ENCODE measurements around the gene STARD13. TPM values are rescaled to one million over a fixed set of nuclear protein-coding genes. Genes with fewer than 3 reads are reported as not detected.

The STARD13 gene
- total and polyA plus RNA-seq, 4 donors = 2.7 to 15.3 (median 5.7) TPM

- Histone ChIP-seq H3K36me3 (ENCODE audit: control insufficient read depth in 4 of 4, insufficient read depth in 3 of 4, low read depth in 1 of 4, low read length in 3 of 4) (no peaks in the 10 kb centered on the region), H3K27ac (ENCODE audit: low read depth in 1 of 2, low read length in 2 of 2) (peak overlapping the region; percentile 72 to 90), H3K4me1 (ENCODE audit: control insufficient read depth in 4 of 4, insufficient read depth in 4 of 4, low read length in 3 of 4) (peaks cover 10 to 47% (median 34%) of the 10 kb centered on the region in 4 donors), H3K4me3 (ENCODE audit: low read depth in 1 of 3, low read length in 3 of 3) (no peak overlapping the region), H3K27me3 (ENCODE audit: control insufficient read depth in 4 of 4, insufficient read depth in 4 of 4, low read length in 3 of 4) (no peaks in the 10 kb centered on the region), H3K9me3 (ENCODE audit: control insufficient read depth in 4 of 4, low read length in 3 of 4) (no peaks in the 10 kb centered on the region), H3K9ac (ENCODE audit: low read depth in 1 of 2, low read length in 2 of 2) (no peak overlapping the region)
- TF ChIP-seq HNF4A (conservative IDR thresholded peaks at IDR 0.05) (no peak), ZBTB33 (IDR thresholded peaks at IDR 0.05) (no peak), CTCF (IDR thresholded peaks at IDR 0.05; ENCODE audit: low read depth, low read length, missing input control) (no peak), REST (IDR thresholded peaks at IDR 0.05) (no peak), FOXA2 (IDR thresholded peaks at IDR 0.05) (no peak), MAX (IDR thresholded peaks at IDR 0.05) (no peak), ATF3 (IDR thresholded peaks at IDR 0.05) (no peak), YY1 (IDR thresholded peaks at IDR 0.05) (no peak), RAD21 (IDR thresholded peaks at IDR 0.05) (no peak), HNF4G (IDR thresholded peaks at IDR 0.05) (no peak), JUND (IDR thresholded peaks at IDR 0.05) (no peak), SP1 (IDR thresholded peaks at IDR 0.05) (no peak), RXRA (IDR thresholded peaks at IDR 0.05) (no peak), EGR1 (IDR thresholded peaks at IDR 0.05; ENCODE audit: low read depth in 2 of 2) (no peak), NR2F2 (IDR thresholded peaks at IDR 0.05) (no peak), TAF1 (conservative IDR thresholded peaks at IDR 0.05) (no peak), GABPA (IDR thresholded peaks at IDR 0.05 in 1 of 2, conservative IDR thresholded peaks at IDR 0.05 in 1 of 2) (no peak)
- WGBS = 89% methylated on average over 2 of the region's 2 CpGs
- no peak for DNase-seq (ENCODE audit: low spot score)
Measured at GRCh38 chr13:33259296-33259695, 26.3 kb downstream of the STARD13 start.

- Histone ChIP-seq H3K4me3 (ENCODE audit: low read depth in 1 of 3, low read length in 3 of 3) (no peak overlapping the region), H3K9me3 (ENCODE audit: control insufficient read depth in 4 of 4, low read length in 3 of 4) (no peaks in the 10 kb centered on the region), H3K9ac (ENCODE audit: low read depth in 1 of 2, low read length in 2 of 2) (no peak overlapping the region), H3K4me1 (ENCODE audit: control insufficient read depth in 4 of 4, insufficient read depth in 4 of 4, low read length in 3 of 4) (peaks cover 10 to 42% (median 32%) of the 10 kb centered on the region in 4 donors), H3K27me3 (ENCODE audit: control insufficient read depth in 4 of 4, insufficient read depth in 4 of 4, low read length in 3 of 4) (no peaks in the 10 kb centered on the region), H3K36me3 (ENCODE audit: control insufficient read depth in 4 of 4, insufficient read depth in 3 of 4, low read depth in 1 of 4, low read length in 3 of 4) (no peaks in the 10 kb centered on the region), H3K27ac (ENCODE audit: low read depth in 1 of 2, low read length in 2 of 2) (peak overlapping the region; percentile 72 to 90)
- DNase-seq (ENCODE audit: low spot score) = no peak
- no peak for TF ChIP-seq RAD21 (IDR thresholded peaks at IDR 0.05)
- TF ChIP-seq NR2F2 (IDR thresholded peaks at IDR 0.05) = no peak
- TF ChIP-seq HNF4G (IDR thresholded peaks at IDR 0.05) = no peak
- TF ChIP-seq RXRA (IDR thresholded peaks at IDR 0.05) = no peak
- TF ChIP-seq HNF4A (conservative IDR thresholded peaks at IDR 0.05) = peak in 1 of 2 donors; percentile 35
- TF ChIP-seq EGR1 (IDR thresholded peaks at IDR 0.05; ENCODE audit: low read depth in 2 of 2) = no peak
- TF ChIP-seq REST (IDR thresholded peaks at IDR 0.05) = no peak
- peak; percentile 6 for TF ChIP-seq ATF3 (IDR thresholded peaks at IDR 0.05)
- peak; percentile 57 for TF ChIP-seq FOXA2 (IDR thresholded peaks at IDR 0.05)
- TF ChIP-seq SP1 (IDR thresholded peaks at IDR 0.05) = no peak
- TF ChIP-seq YY1 (IDR thresholded peaks at IDR 0.05) = peak; percentile 4
- TF ChIP-seq MAX (IDR thresholded peaks at IDR 0.05) = no peak
- TF ChIP-seq GABPA (IDR thresholded peaks at IDR 0.05 in 1 of 2, conservative IDR thresholded peaks at IDR 0.05 in 1 of 2) = no peak
Measured at GRCh38 chr13:33258808-33259193, 26.8 kb downstream of the STARD13 start.

Measured in liver (tissue), 9 donors.